WTC11 (cell line): ENCODE data around the gene HNRNPAB. TPM values are rescaled to one million over a fixed set of nuclear protein-coding genes. Genes with fewer than 3 reads are reported as not detected.
A peak's percentile ranks its signal among the peaks of the same experiment; 100 is the strongest.

Source experiments
- ATAC-seq: fragments of 200-7000 bp; cut with Tn5 transposase; 2 replicates; pipeline ENCODE4 v1.10.0; 2021; ENCODE audit warnings: mild to moderate bottlenecking, moderate library complexity
- CTCF ChIA-PET: fragments of 300-600 bp; sonication (Branson Sonifier 250); formaldehyde crosslinking; loops from one replicate; lab custom pipeline; 2021; ENCODE audit warnings: antibody characterized with exemption; lab: Charles Lee
- POLR2A ChIA-PET: fragments of 350-600 bp; sonication (Branson Sonifier 250); formaldehyde crosslinking; loops from one replicate; lab custom pipeline; 2021; ENCODE audit warnings: antibody characterized with exemption; lab: Charles Lee
- DNase-seq: peaks from one replicate; pipeline ENCODE4 v3.0.0; 2021; ENCODE audit warnings: low spot score
- H3K27ac Mint-ChIP-seq: 2 replicates; pipeline ENCODE4 v1.8.0; 2021; ENCODE audit warnings: mixed read lengths
- H3K27me3 Mint-ChIP-seq: 2 replicates; pipeline ENCODE4 v1.8.0; 2021; ENCODE audit warnings: low read depth, mild to moderate bottlenecking, moderate library complexity, mixed read lengths
- H3K36me3 Mint-ChIP-seq: 2 replicates; pipeline ENCODE4 v1.8.0; 2021; ENCODE audit warnings: mixed read lengths
- H3K4me1 Mint-ChIP-seq: 2 replicates; pipeline ENCODE4 v1.8.0; 2022; ENCODE audit warnings: mixed read lengths
- H3K4me3 Mint-ChIP-seq: 2 replicates; pipeline ENCODE4 v1.8.0; 2021; ENCODE audit warnings: mild to moderate bottlenecking, moderate library complexity, mixed read lengths
- H3K9me3 Mint-ChIP-seq: 2 replicates; pipeline ENCODE4 v1.8.0; 2021; ENCODE audit warnings: mixed read lengths
- ATF1 ChIP-seq: sonication (generic); formaldehyde crosslinking; IDR thresholded peaks from 2 replicates; pipeline ENCODE4 v1.8.1; 2023; ENCODE audit warnings: mild to moderate bottlenecking, moderate library complexity, missing genetic modification reagents
- CREM ChIP-seq: sonication (generic); formaldehyde crosslinking; IDR thresholded peaks from 2 replicates; pipeline ENCODE4 v1.8.1; 2022; ENCODE audit warnings: mild to moderate bottlenecking, missing genetic modification reagents, moderate library complexity
- E2F5 ChIP-seq: sonication (generic); formaldehyde crosslinking; IDR thresholded peaks from 2 replicates; pipeline ENCODE4 v1.8.1; 2022; ENCODE audit warnings: mild to moderate bottlenecking, moderate library complexity, missing genetic modification reagents
- EMX1 ChIP-seq: fragments of 250-450 bp; sonication (Bioruptor Pico); IDR thresholded peaks from 2 replicates; pipeline ENCODE4 v1.8.0; 2021; ENCODE audit warnings: mild to moderate bottlenecking
- FOXK1 ChIP-seq: sonication (generic); formaldehyde crosslinking; IDR thresholded peaks from 2 replicates; pipeline ENCODE4 v1.8.0; 2022; ENCODE audit warnings: mild to moderate bottlenecking, moderate library complexity, missing genetic modification reagents
- FOXP1 ChIP-seq: sonication (generic); formaldehyde crosslinking; IDR thresholded peaks from 2 replicates; pipeline ENCODE4 v1.8.0; 2022; ENCODE audit warnings: missing genetic modification reagents, mild to moderate bottlenecking, moderate library complexity, borderline replicate concordance
- HMGA2 ChIP-seq: fragments of 250-450 bp; sonication (Bioruptor Pico); IDR thresholded peaks from 2 replicates; pipeline ENCODE4 v1.4.0; 2021; ENCODE audit warnings: mild to moderate bottlenecking, moderate library complexity
- KAT7 ChIP-seq: sonication (generic); formaldehyde crosslinking; IDR thresholded peaks from 2 replicates; pipeline ENCODE4 v1.8.1; 2023; ENCODE audit warnings: missing genetic modification reagents, mild to moderate bottlenecking, borderline replicate concordance
- MLX ChIP-seq: sonication (generic); formaldehyde crosslinking; IDR thresholded peaks from 2 replicates; pipeline ENCODE4 v1.8.1; 2023; ENCODE audit warnings: mild to moderate bottlenecking, missing genetic modification reagents, moderate library complexity
- MXD4 ChIP-seq: fragments of 250-450 bp; sonication (Bioruptor Pico); IDR thresholded peaks from 2 replicates; pipeline ENCODE4 v1.8.0; 2021; ENCODE audit warnings: mild to moderate bottlenecking, moderate library complexity, borderline replicate concordance
- MYBL2 ChIP-seq: sonication (generic); formaldehyde crosslinking; IDR thresholded peaks from 2 replicates; pipeline ENCODE4 v1.8.1; 2023; ENCODE audit warnings: mild to moderate bottlenecking, moderate library complexity, missing genetic modification reagents
- NFE2L1 ChIP-seq: sonication (generic); formaldehyde crosslinking; IDR thresholded peaks from 2 replicates; pipeline ENCODE4 v1.8.1; 2023; ENCODE audit warnings: missing genetic modification reagents
- NR3C1 ChIP-seq: sonication (generic); formaldehyde crosslinking; conservative IDR thresholded peaks from 2 replicates; pipeline ENCODE4 v1.8.1; 2023; ENCODE audit warnings: low read depth, mild to moderate bottlenecking, missing genetic modification reagents
- PRDM15 ChIP-seq: sonication (generic); formaldehyde crosslinking; IDR thresholded peaks from 2 replicates; pipeline ENCODE4 v1.8.0; 2022; ENCODE audit warnings: missing genetic modification reagents
- RELA ChIP-seq: sonication (generic); formaldehyde crosslinking; IDR thresholded peaks from 2 replicates; pipeline ENCODE4 v1.8.1; 2022; ENCODE audit warnings: missing genetic modification reagents, mild to moderate bottlenecking, borderline replicate concordance
- TEAD4 ChIP-seq: sonication (generic); formaldehyde crosslinking; IDR thresholded peaks from 2 replicates; pipeline ENCODE4 v1.8.0; 2022; ENCODE audit warnings: mild to moderate bottlenecking, missing genetic modification reagents
- ZNF423 ChIP-seq: fragments of 250-450 bp; sonication (Bioruptor Pico); IDR thresholded peaks from 2 replicates; pipeline ENCODE4 v2.1.2; 2022; ENCODE audit warnings: mild to moderate bottlenecking, moderate library complexity
- ZNF671 ChIP-seq: fragments of 250-450 bp; sonication (Bioruptor Pico); IDR thresholded peaks from 2 replicates; pipeline ENCODE4 v1.8.0; 2021; ENCODE audit warnings: mild to moderate bottlenecking
- total RNA-seq: library from RNA; stranded (reverse); gene quantifications from 3 replicates; pipeline ENCODE4 v1.2.3, GENCODE V29; 2021

HNRNPAB gene
- total RNA-seq, 1 experiment from 2014 or later: 457 TPM

GRCh38 chr5:178204182-178204934, at the start of gene HNRNPAB (continued):
- peak; percentile 76; the same call in 1 of the 2 replicates for TF ChIP-seq ZNF671 (CRISPR knock-in tag)
- TF ChIP-seq MLX (CRISPR knock-in tag): no peak
- TF ChIP-seq MYBL2 (CRISPR knock-in tag): peak; percentile 69
- peak; percentile 89 for TF ChIP-seq FOXK1 (CRISPR knock-in tag)
- TF ChIP-seq NR3C1 (CRISPR knock-in tag): 0 out of 2 replicates have a peak, but pooled peaks have one; percentile 54
- TF ChIP-seq PRDM15 (CRISPR knock-in tag): no peak
- peak; percentile 89; the same call in 1 of the 2 replicates for TF ChIP-seq NFE2L1 (CRISPR knock-in tag)
- TF ChIP-seq HMGA2 (CRISPR knock-in tag): no peak
- peak; percentile 96 for TF ChIP-seq E2F5 (CRISPR knock-in tag)
- no peak for TF ChIP-seq EMX1
- peak; percentile 77 for TF ChIP-seq CREM (CRISPR knock-in tag)

- Mint-ChIP-seq H3K36me3 (peaks cover 22% of the 10 kb centered on the region), H3K27me3 (no peaks in the 10 kb centered on the region), H3K4me3 (no peak overlapping the region; the same call in 1 of the 2 replicates), H3K4me1 (peaks cover 13% of the 10 kb centered on the region), H3K27ac (no peak overlapping the region), H3K9me3 (no peaks in the 10 kb centered on the region)
- DNase-seq (no peak), ATAC-seq (no peak)
- TF ChIP-seq RELA (CRISPR knock-in tag): no peak
- TF ChIP-seq TEAD4 (CRISPR knock-in tag): no peak
- no peak for TF ChIP-seq MLX (CRISPR knock-in tag)
- no peak for TF ChIP-seq KAT7
- TF ChIP-seq HMGA2 (CRISPR knock-in tag): no peak
- no peak for TF ChIP-seq FOXP1 (CRISPR knock-in tag)
- TF ChIP-seq ATF1 (CRISPR knock-in tag): no peak
- TF ChIP-seq ZNF423 (CRISPR knock-in tag): no peak
- no peak for TF ChIP-seq MXD4 (CRISPR knock-in tag)
- ChIA-PET CTCF (interaction anchor here (3.6 to 10.7 kb wide), 2 partner anchors 34 to 77 kb away, joined by 22 to 131 read pairs; no protein-coding TSS in a partner anchor), POLR2A (interaction anchor here (1.0 kb wide), 1 partner anchor 49 kb away, joined by 5 read pairs; the partner anchor contains the start of gene HNRNPAB)
These were observed 49.3 kb upstream of the HNRNPAB start for GRCh38 chr5:178155065-178155464.
